GM18507 (cell line): Measurements from ENCODE around the gene FAM168A.
"Not testable (repeated sequence)": the region's sequence is repeated elsewhere in the genome, so short reads cannot be mapped to it uniquely, and the experiment has no call there.

ENCODE experiments used
- DNase-seq: peaks from one replicate; pipeline ENCODE4 v3.0.0; 2011; ENCODE audit warnings: low read depth; ENCODE audit not compliant: insufficient read length; ENCODE audit errors: extremely low spot score
- FAIRE-seq: peaks from 2 replicates; lab custom pipeline; 2011; peaks lifted over from hg19 to GRCh38; lab: Jason Lieb, UNC

Gene FAM168A

GRCh38 chr11:73598719-73599379 is 937 bp upstream of the FAM168A start:
- DNase-seq = no peak
- FAIRE-seq = no peak

DNA sequence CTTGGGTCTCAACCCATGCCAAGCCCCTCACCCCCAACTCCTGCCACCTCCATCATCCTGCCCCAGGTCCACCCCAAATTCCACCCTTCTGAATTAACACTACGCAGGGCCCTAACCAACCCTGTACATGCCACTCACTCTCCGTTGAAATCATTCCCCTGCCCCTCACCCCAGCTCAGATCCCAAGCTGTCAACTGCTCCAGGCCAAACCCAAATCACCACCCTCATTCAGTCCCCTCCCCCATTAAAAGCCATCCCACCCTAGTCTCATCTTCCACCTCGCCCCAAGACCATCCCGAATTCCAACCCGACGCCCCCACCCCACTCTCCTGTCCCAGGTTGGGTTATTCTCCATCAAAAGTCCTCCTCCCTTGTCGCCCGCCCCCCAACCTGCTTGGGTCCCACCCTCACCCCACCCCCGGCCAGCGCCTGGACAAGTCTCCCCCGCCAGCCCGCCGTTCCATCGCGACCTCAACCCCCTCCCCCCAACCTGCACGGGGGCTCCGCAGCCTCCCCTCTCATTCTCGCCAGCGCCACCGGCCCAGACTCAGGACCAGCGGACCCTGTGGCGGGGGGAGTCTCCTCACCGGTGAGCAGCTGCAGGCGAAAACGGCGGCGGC is 466 bp downstream of the FAM168A start:
- FAIRE-seq (no peak), DNase-seq (no peak)

- FAIRE-seq (no peak), DNase-seq (no peak)
Measured at GRCh38 chr11:73596547-73596946, 1.4 kb downstream of the FAM168A start.

DNA sequence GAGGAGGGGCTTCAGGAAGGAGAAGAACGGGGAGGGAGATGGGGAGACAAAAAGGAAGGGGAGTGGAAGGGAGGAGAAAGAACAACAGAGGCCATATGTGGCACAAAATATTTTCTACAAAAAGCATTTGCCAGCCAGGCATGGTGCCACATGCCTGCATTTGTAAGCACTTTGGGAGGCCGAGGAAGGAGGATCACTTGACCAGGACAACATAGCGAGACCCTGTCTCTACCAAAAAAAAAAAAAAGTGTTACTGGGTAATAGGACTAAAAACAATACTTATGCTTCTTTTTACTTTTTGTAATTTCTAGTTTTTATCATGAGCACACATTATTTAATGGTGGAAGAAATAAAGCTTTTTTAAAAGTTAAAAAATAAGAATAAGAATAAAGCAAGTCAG is 5.3 kb downstream of the FAM168A start:
- DNase-seq (no peak), FAIRE-seq (no peak)

GRCh38 chr11:73591743-73592142 is 6.2 kb downstream of the FAM168A start:
- DNase-seq = no peak
- no peak for FAIRE-seq

GRCh38 chr11:73590991-73591390 is 6.9 kb downstream of the FAM168A start:
- no peak for DNase-seq
- no peak for FAIRE-seq

DNA sequence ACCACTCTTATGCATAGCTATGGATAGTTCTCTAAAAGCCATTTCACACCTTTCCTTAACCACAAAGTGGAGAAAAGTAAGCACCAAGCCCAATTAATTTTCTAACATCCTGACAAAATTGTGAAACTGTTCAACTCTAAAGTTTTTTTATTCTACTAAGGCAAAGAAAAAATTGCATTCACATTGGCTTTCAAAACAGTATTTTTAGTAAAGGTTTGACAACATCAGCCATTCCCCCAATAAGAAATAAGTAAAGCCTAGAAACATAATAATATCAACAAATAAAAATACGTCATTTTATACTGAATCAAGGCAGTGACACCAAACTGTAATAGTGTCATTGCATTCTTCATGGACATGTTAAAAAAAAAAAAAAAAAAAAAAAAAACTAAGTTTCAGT is 11.1 kb downstream of the FAM168A start:
- FAIRE-seq = no peak
- no peak for DNase-seq

DNA sequence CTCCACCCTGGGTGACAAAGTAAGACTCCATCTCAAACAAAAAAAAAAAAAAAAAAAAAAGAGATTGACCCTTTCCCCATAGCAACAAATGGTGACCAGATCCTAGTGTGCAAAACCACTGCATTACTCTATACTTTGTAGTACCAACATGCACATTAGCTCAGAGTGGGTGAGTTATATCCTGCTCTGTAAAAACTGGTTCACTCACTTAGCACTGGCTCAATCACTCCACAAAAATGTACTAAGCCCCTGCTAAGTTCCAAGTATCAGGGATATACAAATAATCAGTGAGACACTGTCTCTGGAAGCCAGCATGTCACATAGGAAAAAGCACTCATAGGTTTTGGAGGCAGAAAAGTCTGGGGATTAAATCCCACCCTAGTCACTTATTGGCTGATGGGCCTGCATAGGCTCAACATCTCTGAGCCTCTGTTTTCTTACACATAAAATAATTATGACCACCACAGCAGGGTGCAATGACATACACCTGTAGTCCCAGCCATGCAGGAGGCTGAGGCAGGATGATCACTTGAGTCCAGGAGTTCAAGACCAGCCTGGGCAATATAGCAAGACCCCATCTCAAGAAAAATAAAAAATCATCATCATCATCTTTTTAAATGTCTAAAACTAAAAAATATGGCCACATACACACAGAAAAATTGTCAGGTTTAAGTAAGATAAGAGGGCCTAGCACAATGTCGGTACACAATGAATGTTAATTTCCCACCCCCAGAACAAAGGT is 11.9 kb downstream of the FAM168A start:
- no peak for FAIRE-seq
- DNase-seq = no peak

DNA sequence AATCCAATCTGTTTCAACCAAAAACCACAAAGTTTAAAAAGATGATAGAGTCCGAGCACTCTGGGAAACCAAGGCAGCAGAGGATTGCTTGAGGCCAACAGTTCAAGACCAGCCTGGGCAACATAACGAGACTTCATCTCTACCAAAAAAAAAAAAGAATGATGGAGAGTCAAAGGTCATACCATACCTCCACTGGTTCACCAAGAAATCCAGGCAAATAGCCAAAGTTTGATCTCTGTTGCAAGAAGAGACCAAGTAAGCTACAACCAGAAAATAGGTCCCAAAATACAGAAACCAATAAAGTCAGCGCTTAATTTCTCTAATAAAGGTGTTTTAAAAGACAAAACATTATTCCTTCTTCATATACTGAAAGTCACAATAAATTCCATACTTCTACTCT is 13.1 kb downstream of the FAM168A start:
- DNase-seq (no peak), FAIRE-seq (no peak)

DNA sequence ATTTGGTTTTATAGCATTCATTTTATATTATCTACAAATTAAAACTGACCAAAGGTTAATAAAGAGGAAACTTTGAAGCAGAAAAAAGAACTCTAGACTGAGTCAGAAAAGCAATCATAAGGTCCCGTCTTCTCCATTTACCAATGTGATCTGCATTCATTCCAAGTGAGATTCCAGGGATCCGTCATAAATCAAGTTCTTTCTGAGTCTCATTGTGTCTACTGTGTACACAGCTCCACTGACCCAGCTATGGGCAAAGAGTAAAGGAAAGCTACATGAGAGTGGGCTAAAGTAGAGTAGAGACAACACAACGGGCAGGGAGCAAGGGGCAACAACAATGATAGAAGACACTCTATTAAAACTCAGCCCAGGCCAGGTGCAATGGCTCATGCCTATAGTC is 15.3 kb downstream of the FAM168A start:
- no peak for DNase-seq
- no peak for FAIRE-seq

DNA sequence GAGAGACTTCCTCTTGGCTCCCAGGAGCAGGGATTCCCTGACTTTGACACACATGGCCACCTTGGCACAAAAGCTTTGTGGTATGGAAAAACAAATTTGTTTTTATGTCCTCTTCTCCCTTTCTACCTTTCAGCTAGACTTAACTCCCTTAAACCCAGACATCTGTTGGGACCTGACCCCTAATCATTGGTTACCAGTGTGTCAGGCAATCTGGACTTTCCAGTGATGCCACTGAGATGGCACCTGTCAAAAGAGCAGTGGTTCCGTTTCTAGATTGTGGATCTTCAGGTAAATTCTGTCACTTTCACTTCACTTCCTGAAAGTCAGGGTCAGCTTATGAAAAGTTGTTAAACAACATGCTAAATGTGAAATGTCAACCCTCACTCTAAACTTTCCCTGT is 17.2 kb downstream of the FAM168A start:
- not testable (repeated sequence) for DNase-seq, FAIRE-seq

GRCh38 chr11:73579641-73580434 is 18.1 kb downstream of the FAM168A start:
- no peak for FAIRE-seq
- DNase-seq = no peak

DNA sequence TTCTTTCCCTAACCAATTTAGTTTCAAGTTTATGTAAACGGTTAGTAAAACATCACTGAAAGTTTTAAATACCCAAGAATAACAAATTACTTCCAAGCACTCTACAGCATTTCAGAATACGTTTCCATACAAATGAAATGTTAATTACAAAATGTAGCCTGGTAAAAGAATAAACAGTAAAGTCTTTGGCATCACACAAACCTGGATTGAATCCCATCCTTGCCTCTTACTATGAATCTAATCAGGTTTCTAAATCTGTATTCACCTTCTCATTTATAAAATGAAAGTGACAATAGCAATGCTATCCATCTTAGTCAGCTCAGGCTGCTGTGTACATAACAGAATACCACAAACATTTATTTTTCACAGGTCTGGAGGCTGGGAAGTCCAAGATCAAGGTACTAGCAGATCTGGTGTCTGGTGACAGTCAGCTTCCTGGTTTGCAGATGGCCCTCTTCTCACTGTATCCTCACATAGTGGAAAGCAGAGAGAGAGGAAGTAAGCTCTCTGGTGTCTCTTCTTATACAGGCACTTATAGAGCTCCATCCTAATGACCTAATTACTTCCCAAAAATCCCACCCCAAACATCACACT is 19.2 kb downstream of the FAM168A start:
- FAIRE-seq (peak; percentile 67), DNase-seq (no peak)

DNA sequence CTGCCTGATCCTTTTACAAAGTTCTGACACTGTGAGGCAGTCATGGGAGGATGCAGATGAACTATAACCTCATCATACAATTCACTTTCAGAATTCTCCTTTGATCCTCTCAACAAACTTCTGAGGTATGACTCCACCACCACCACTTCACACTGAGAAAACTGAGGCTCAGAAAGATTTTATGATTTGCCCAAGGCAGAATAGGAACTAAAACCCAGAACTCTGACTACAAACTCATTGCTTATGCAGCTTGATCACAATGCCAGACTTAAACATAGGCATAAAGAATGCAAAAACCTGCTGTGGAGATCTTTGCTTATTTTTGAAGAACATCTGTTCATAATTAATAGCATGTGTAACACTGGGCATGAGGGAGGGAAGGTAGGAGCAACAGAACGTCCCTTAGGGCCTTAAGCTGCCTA is 20.4 kb downstream of the FAM168A start:
- DNase-seq (no peak), FAIRE-seq (no peak)

DNA sequence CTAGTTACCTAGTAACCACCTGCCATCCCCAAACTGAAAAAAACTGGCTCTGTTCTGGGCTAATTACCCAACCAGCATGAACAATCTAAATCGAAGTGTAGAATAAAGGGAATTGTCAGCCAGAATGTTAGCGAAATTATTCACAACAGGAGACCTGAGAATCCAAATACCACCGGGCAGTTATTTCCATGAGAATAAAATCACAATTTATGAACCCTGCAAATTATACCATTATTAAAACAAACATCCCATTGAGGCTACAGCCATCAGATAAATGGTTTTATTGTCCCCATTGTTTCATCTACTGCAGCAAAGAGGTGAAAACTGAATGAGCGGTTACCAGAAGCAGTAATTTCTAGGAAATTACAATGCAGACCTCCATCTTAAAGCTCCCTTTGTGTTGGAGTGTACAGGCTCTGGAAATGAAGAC is 21.7 kb downstream of the FAM168A start:
- no peak for FAIRE-seq
- no peak for DNase-seq

GRCh38 chr11:73571982-73572381 is 25.9 kb downstream of the FAM168A start:
- DNase-seq, FAIRE-seq: not testable (repeated sequence)

- FAIRE-seq (no peak), DNase-seq (no peak)
Measured at GRCh38 chr11:73570415-73571114, 27.3 kb downstream of the FAM168A start.

DNA sequence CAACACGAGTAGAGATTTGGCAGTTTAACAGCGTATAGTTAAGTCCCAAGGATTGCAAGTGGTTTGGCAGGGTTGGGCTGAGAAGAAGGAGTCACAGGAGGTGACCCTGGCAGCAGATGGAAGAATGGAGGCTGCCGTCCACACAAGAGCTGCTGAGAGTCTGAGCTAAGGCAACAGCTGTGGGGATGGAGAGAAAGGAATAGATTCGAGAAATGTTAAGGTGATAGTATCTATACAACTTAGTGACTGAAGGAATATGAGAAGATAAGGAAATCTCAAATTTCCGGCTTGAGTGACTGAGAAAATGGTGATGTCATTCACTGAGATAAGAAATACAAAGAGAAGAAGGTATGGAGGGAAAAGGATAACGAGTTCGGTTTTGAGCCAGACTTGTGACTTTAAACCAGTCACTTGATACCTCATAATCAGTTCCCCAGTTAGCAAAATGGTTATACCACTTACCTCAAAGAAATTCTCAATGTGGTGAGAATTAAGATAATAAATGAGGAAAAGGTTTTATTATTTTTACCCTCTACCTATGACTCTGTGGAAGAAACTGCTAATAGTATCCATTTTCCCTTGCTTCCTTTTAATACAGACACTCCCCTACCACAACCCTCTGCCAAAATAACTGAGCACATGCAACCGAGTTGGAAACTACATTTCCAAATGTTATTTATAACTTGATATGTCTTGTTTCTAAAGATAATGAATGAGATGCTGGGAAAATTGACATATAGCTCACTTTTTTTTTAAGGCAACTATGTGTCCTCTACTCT is 30.7 kb downstream of the FAM168A start:
- DNase-seq (no peak), FAIRE-seq (no peak)
